Measurements from ENCODE around the gene NEO1. TPM values are rescaled to one million over a fixed set of nuclear protein-coding genes. Genes with fewer than 3 reads are reported as not detected.
A peak's percentile ranks its signal among the peaks of the same experiment; 100 is the strongest.

Gene NEO1
- polyA plus RNA-seq (2013, experiment 1 of 2) = 30.6 TPM
- 36.3 TPM for polyA plus RNA-seq (2013, experiment 2 of 2)

GRCh38 chr15:73051807-73052652, at the start of gene NEO1:
TSS of gene NEO1 (plus strand) at chr15:73052463. CDS start at chr15:73052676, 213 bp downstream.
- H3K27ac ChIP-seq (ENCODE audit: low read depth, low read length) = peak within 1 kb of the TSS; percentile 91
- H3K9me3 ChIP-seq (ENCODE audit: insufficient read depth, low read depth, low read length) = no peaks in the 10 kb centered on the region
- under 1% methylated on average over 91 of the region's 108 CpGs for WGBS
- no peaks in the 10 kb centered on the region for H3K36me3 ChIP-seq (ENCODE audit: insufficient read depth, low read length)
- peaks cover 12% of the 10 kb centered on the region for H3K27me3 ChIP-seq (ENCODE audit: insufficient read depth, low read length)
- peaks cover 21% of the 10 kb centered on the region for H3K4me1 ChIP-seq (ENCODE audit: insufficient read depth, low read length)
- peak within 1 kb of the TSS; percentile 91 for H3K4me3 ChIP-seq (ENCODE audit: low read length)
- peak within 1 kb of the TSS; percentile 87 for H3K9ac ChIP-seq (ENCODE audit: low read depth, low read length)

GRCh38 chr15:73004462-73004861, 47.8 kb upstream of the NEO1 start:
- Histone ChIP-seq H3K27me3 (ENCODE audit: insufficient read depth, low read length) (no peaks in the 10 kb centered on the region), H3K9ac (ENCODE audit: low read depth, low read length) (no peak overlapping the region), H3K36me3 (ENCODE audit: insufficient read depth, low read length) (no peaks in the 10 kb centered on the region), H3K9me3 (ENCODE audit: insufficient read depth, low read depth, low read length) (no peaks in the 10 kb centered on the region), H3K4me3 (ENCODE audit: low read length) (no peak overlapping the region), H3K27ac (ENCODE audit: low read depth, low read length) (no peak overlapping the region), H3K4me1 (ENCODE audit: insufficient read depth, low read length) (no peaks in the 10 kb centered on the region)
- 92% methylated on average over 5 of the region's 5 CpGs for WGBS

- WGBS = 93% methylated on average over 2 of the region's 2 CpGs
Measured at GRCh38 chr15:73005032-73005431, 47.2 kb upstream of the NEO1 start.

GRCh38 chr15:73005446-73005845, 46.8 kb upstream of the NEO1 start:
- no peaks in the 10 kb centered on the region for H3K4me1 ChIP-seq (ENCODE audit: insufficient read depth, low read length)
- H3K9me3 ChIP-seq (ENCODE audit: insufficient read depth, low read depth, low read length) = no peaks in the 10 kb centered on the region
- no peak overlapping the region for H3K9ac ChIP-seq (ENCODE audit: low read depth, low read length)
- H3K36me3 ChIP-seq (ENCODE audit: insufficient read depth, low read length) = no peaks in the 10 kb centered on the region
- no peaks in the 10 kb centered on the region for H3K27me3 ChIP-seq (ENCODE audit: insufficient read depth, low read length)
- H3K4me3 ChIP-seq (ENCODE audit: low read length) = no peak overlapping the region
- no peak overlapping the region for H3K27ac ChIP-seq (ENCODE audit: low read depth, low read length)
- 90% methylated on average over 2 of the region's 2 CpGs for WGBS

More at GRCh38 chr15:73005032-73005431, 47.2 kb upstream of the NEO1 start:
- Histone ChIP-seq H3K4me3 (ENCODE audit: low read length) (no peak overlapping the region), H3K36me3 (ENCODE audit: insufficient read depth, low read length) (no peaks in the 10 kb centered on the region), H3K27me3 (ENCODE audit: insufficient read depth, low read length) (no peaks in the 10 kb centered on the region), H3K9ac (ENCODE audit: low read depth, low read length) (no peak overlapping the region), H3K9me3 (ENCODE audit: insufficient read depth, low read depth, low read length) (no peaks in the 10 kb centered on the region), H3K4me1 (ENCODE audit: insufficient read depth, low read length) (no peaks in the 10 kb centered on the region), H3K27ac (ENCODE audit: low read depth, low read length) (no peak overlapping the region)

GRCh38 chr15:73006523-73006922, 45.7 kb upstream of the NEO1 start:
- H3K4me1 ChIP-seq (ENCODE audit: insufficient read depth, low read length) = no peaks in the 10 kb centered on the region
- H3K27ac ChIP-seq (ENCODE audit: low read depth, low read length) = no peak overlapping the region
- H3K4me3 ChIP-seq (ENCODE audit: low read length) = no peak overlapping the region
- H3K36me3 ChIP-seq (ENCODE audit: insufficient read depth, low read length) = no peaks in the 10 kb centered on the region
- no peak overlapping the region for H3K9ac ChIP-seq (ENCODE audit: low read depth, low read length)
- no peaks in the 10 kb centered on the region for H3K27me3 ChIP-seq (ENCODE audit: insufficient read depth, low read length)
- H3K9me3 ChIP-seq (ENCODE audit: insufficient read depth, low read depth, low read length) = no peaks in the 10 kb centered on the region
- WGBS = no CpG with 5 or more reads among the region's 1 CpG

- no peaks in the 10 kb centered on the region for H3K9me3 ChIP-seq (ENCODE audit: insufficient read depth, low read depth, low read length)
- H3K9ac ChIP-seq (ENCODE audit: low read depth, low read length) = no peak overlapping the region
- H3K27me3 ChIP-seq (ENCODE audit: insufficient read depth, low read length) = no peaks in the 10 kb centered on the region
- H3K4me1 ChIP-seq (ENCODE audit: insufficient read depth, low read length) = no peaks in the 10 kb centered on the region
- WGBS = 84% methylated on average over 13 of the region's 13 CpGs
- no peaks in the 10 kb centered on the region for H3K36me3 ChIP-seq (ENCODE audit: insufficient read depth, low read length)
- no peak overlapping the region for H3K4me3 ChIP-seq (ENCODE audit: low read length)
- no peak overlapping the region for H3K27ac ChIP-seq (ENCODE audit: low read depth, low read length)
Measured at GRCh38 chr15:73009066-73010056, 42.9 kb upstream of the NEO1 start.

- no peak overlapping the region for H3K27ac ChIP-seq (ENCODE audit: low read depth, low read length)
- no peaks in the 10 kb centered on the region for H3K4me1 ChIP-seq (ENCODE audit: insufficient read depth, low read length)
- no peak overlapping the region for H3K4me3 ChIP-seq (ENCODE audit: low read length)
- H3K36me3 ChIP-seq (ENCODE audit: insufficient read depth, low read length) = no peaks in the 10 kb centered on the region
- no peaks in the 10 kb centered on the region for H3K9me3 ChIP-seq (ENCODE audit: insufficient read depth, low read depth, low read length)
- 93% methylated on average over 10 of the region's 10 CpGs for WGBS
- H3K9ac ChIP-seq (ENCODE audit: low read depth, low read length) = no peak overlapping the region
- no peaks in the 10 kb centered on the region for H3K27me3 ChIP-seq (ENCODE audit: insufficient read depth, low read length)
Measured at GRCh38 chr15:73010154-73011152, 41.8 kb upstream of the NEO1 start.

DNA sequence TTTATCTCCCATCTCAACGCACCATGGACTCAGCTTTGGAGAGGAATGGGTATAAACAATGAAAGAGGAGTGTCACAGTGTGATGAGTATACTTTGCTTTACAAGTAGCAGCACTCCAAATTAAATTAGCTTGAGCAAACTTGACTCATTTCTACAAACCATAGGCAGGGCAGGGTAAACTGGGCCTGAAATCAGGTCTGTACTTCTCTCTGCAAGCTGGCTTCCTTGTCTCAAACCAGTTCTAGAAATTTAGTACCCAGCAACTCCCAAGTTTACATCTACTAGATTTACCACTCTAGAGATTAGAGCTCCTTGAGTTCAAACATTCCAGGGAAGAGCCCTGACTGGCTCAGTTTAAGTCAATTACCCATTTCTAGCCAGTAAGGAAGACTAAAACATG, 37.4 kb upstream of the NEO1 start:
- H3K4me1 ChIP-seq (ENCODE audit: insufficient read depth, low read length) = peaks cover 11% of the 10 kb centered on the region; the same call in 1 of the 2 replicates
- no peak overlapping the region for H3K9ac ChIP-seq (ENCODE audit: low read depth, low read length)
- no peaks in the 10 kb centered on the region for H3K27me3 ChIP-seq (ENCODE audit: insufficient read depth, low read length)
- H3K36me3 ChIP-seq (ENCODE audit: insufficient read depth, low read length) = no peaks in the 10 kb centered on the region
- no peaks in the 10 kb centered on the region for H3K9me3 ChIP-seq (ENCODE audit: insufficient read depth, low read depth, low read length)
- H3K27ac ChIP-seq (ENCODE audit: low read depth, low read length) = no peak overlapping the region
- H3K4me3 ChIP-seq (ENCODE audit: low read length) = no peak overlapping the region
- WGBS = 92% methylated on average over 1 of the region's 1 CpG

- WGBS = 93% methylated on average over 6 of the region's 6 CpGs
- H3K9me3 ChIP-seq (ENCODE audit: insufficient read depth, low read depth, low read length) = no peaks in the 10 kb centered on the region
- H3K9ac ChIP-seq (ENCODE audit: low read depth, low read length) = no peak overlapping the region
- H3K36me3 ChIP-seq (ENCODE audit: insufficient read depth, low read length) = no peaks in the 10 kb centered on the region
- H3K27me3 ChIP-seq (ENCODE audit: insufficient read depth, low read length) = no peaks in the 10 kb centered on the region
- no peak overlapping the region for H3K4me3 ChIP-seq (ENCODE audit: low read length)
- no peak overlapping the region for H3K27ac ChIP-seq (ENCODE audit: low read depth, low read length)
- H3K4me1 ChIP-seq (ENCODE audit: insufficient read depth, low read length) = peaks cover 11% of the 10 kb centered on the region
Measured at GRCh38 chr15:73015493-73015892, 36.8 kb upstream of the NEO1 start.

GRCh38 chr15:73017987-73018386, 34.3 kb upstream of the NEO1 start:
- Histone ChIP-seq H3K27ac (ENCODE audit: low read depth, low read length) (no peak overlapping the region), H3K9me3 (ENCODE audit: insufficient read depth, low read depth, low read length) (no peaks in the 10 kb centered on the region), H3K27me3 (ENCODE audit: insufficient read depth, low read length) (no peaks in the 10 kb centered on the region), H3K36me3 (ENCODE audit: insufficient read depth, low read length) (no peaks in the 10 kb centered on the region), H3K9ac (ENCODE audit: low read depth, low read length) (no peak overlapping the region), H3K4me1 (ENCODE audit: insufficient read depth, low read length) (peaks cover 30% of the 10 kb centered on the region), H3K4me3 (ENCODE audit: low read length) (no peak overlapping the region)
- 86% methylated on average over 1 of the region's 1 CpG for WGBS

All from HUES64 (cell line).